Right lobe of liver (tissue), 4 donors: ENCODE data around the gene CAPZB.

ENCODE experiments used
- CTCF ChIP-seq, 4 donors: fragments of 200-600 bp in 3 of 4; fragments of 450-650 bp in 1 of 4; IDR thresholded peaks; one replicate each; pipeline versions ENCODE4 v1.5.1 to v1.8.0; 2016 to 2022; ENCODE audit warnings: antibody characterized with exemption in 4 of 4, mild to moderate bottlenecking in 2 of 4
- POLR2A ChIP-seq: fragments of 450-650 bp; IDR thresholded peaks from one replicate; pipeline ENCODE4 v1.6.1; 2017; ENCODE audit warnings: antibody characterized with exemption, mild to moderate bottlenecking
- donor health status: DM: no; HTN: no; CAD: no.
- donor health status: DM: no; HTN: no; CAD: no.
- donor health status: DM: no; HTN: yes; CAD: no.

- no peak for TF ChIP-seq CTCF (IDR thresholded peaks at IDR 0.05)
- peak; percentile 91 for TF ChIP-seq POLR2A
Measured at GRCh38 chr1:19485362-19486187, at the start of gene CAPZB.
